ENCODE data around the gene KCNE5. TPM values are rescaled to one million over a fixed set of nuclear protein-coding genes. Genes with fewer than 3 reads are reported as not detected.

Gene KCNE5
- 0.09 TPM in 1 of 2 replicates, not detected in the other for total RNA-seq

GRCh38 chrX:109624641-109625616 is at the start of gene KCNE5:
KCNE5 (minus strand) TSS chrX:109625172; CDS start chrX:109625020, 152 bp downstream.

Other genes with a start within 250 kb of the KCNE5 start
- under 0.01 TPM in 1 of 2 replicates, not detected in the other for gene GUCY2F, start 143.1 kb downstream of the KCNE5 start, total RNA-seq
- gene NXT2, start 88.3 kb downstream of the KCNE5 start, total RNA-seq: 13.0 and 17.5 TPM in 2 replicates
- 43.2 and 55.2 TPM in 2 replicates for gene ACSL4, start 108.1 kb upstream of the KCNE5 start, total RNA-seq

Measured in dermis lymphatic vessel endothelial cell (primary cell).